ENCODE measurements around the gene C19orf44.

Gene C19orf44

DNA sequence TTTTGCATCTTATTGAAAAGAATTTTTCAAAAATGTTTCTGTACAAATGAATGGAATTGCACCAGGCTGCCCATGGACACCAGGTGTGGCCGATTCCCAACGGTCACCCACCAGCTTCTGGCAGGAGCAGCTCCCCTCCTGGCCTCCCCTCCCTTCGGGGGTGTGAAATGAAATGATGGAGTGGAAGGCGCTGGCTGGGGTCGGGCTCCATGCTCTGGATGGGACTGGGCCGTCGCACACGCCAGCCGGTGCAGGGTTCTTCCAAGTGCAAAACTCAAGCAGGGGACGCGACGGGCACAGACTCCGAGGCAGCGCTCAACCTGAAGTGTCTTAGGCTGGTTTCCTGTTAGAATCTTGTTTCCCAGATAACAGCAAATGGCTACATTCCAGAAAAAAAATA, 21.9 kb downstream of the C19orf44 start:
- DNase-seq (ENCODE audit: low spot score), result no peak

DNA sequence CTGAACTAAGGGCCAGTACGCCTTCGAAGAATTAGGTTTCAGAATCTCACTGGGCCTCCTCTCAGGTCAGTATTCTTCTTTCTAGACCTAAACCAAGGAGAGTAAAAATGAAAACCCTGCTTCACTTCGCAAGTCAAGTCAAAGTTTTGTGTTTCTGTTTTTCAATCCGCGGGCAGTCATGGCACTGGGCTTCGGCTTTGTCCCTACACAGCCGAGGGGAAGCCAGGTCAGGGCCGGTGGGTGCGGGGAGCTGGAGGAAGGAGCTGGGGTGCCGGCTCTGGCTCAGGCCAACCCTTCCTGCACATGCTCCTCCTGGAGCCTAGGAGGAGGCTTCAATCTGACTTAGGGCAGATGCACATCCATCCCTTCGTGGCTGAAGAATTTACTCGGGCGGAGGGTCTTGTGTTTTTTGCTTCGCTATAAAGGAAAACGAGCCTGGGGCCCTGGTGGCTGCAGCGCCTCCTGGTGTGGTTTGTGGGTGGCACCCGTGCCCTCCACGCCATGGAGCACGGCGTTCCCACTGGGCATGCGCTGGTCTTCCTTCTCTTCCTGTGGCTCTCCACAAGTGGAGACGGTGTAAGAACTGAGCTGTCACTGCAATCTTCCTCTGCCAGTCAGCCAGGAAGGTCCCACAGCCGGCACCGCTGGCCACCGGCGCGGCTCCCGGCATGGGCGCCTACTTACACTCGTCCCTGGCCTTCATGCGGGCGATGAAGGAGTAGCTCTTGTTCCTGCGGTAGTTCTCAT, 22.5 kb downstream of the C19orf44 start:
- DNase-seq (ENCODE audit: low spot score), result no peak

DNA sequence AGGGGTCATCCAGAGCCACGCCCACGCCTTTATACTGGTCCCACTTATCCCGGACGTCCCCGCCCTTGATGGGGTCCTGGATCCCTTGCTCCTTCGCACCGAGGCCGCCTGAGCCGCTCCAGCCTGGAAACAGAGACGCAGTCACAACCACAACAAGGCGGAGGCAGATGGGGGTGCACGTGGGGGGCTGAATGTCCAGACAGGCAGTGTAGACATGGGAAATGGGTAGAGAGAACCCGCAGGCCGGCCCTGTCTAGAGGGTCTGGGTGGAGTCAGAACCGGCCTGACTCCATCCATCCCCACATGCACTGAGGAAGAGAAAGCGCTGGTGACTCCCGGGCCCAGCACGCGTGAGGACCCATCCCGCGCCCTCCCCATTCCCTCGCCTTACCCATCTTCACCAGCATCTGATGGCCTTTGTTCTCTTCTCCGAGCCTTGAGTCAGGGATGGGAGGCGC, 23.1 kb downstream of the C19orf44 start:
- no peak for DNase-seq (ENCODE audit: low spot score)

DNA sequence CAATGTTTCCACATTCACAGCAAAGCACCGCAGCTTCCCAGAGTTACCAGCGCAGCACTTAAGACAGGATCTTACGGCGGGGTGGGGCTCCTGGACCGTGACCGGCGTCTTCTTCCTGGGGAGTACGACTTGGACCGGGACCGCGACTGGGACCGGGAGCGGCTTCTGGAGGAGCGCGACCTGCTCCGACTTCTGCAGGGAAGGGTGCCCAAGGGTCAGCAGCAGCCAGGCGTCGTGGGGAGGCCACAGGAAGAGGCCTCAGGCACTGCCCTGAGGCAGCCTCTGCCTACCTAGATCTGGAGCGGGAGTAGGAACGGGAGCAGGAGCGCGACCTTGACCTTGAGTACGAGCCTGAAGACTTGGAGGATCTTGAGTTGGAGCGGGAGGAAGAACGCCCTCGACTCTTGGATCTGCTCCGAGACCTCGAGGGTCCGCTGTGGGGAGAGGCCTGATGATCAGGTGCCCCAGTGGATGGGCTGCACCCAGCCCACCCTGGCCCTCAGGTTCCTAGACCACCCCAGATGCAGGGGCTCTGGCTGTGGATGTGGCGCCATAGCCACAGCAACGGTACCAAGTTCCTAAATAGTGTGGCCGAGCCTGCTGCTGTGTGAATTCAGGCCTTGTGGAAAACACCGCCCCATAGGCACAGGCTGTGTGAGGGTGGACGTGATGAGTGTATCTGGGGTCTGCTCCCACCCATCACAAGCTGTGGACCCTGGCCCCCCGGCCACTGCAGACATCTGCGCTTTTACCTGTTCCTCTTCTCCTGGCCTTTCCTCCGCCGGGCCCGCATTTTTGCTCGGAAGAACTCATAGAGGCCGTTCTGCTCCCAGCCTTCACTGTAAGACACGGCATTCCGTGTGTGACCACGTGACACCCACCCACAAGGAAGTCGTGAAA, 24.1 kb downstream of the C19orf44 start:
- no peak for DNase-seq (ENCODE audit: low spot score)

DNA sequence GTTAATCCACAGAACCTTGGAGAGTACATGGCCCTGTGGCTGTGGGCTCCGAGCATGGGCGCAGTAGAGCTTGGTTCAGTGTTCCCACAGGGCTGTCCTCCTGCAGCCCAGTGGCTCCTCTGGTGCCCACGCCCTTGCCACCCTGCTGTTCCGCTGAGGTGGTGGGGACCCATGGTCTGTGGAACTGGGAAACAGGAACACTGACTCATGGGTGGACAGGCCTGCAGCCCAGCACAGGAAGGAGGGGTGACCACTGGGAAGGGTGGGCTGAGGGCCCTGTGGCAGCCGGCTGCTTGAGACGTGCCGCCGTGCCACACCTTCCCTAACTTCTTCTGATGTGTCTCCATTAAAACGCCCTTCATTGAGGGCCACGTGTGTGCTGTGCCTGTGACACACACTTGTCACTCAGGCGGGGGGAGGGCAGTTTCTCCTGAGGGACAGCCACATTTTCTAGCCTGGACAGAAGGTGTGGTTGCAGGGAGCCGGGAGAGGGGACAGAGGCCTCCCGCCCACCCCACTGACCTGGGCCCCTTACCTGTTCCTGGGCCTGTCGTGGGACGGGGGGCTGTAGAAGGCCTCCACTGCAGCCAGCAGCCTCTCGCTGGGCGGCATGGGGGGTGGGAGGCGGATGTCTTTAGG, 24.9 kb downstream of the C19orf44 start:
- DNase-seq (ENCODE audit: low spot score), result no peak

DNA sequence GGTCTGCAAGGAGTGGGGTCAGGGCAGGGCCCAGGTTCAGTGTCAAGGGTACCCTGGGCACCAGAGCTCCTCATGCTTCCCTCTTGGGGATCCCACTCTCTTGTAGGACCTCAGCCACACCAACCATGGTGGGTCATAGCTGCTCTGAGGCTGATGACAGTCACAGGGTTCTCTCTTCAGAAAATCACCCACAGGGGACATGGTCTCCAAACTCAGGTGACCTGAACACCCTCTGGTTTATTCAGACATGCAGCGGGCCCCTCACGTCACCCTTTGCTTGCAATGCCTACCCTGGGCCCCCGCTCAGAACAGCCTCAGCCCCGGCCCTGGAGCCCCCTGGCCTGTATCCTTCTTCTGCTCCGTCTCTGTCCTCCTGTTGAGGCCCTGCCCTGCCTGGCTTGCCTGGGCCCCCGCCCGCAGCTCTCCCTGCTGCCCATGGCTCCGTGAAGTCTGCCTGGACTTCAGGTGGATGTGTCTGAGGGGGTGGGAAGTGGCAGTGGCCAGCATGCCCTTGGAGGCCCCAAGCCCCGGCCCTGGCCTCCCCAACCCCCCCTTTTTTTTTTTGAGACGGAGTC, 25.6 kb downstream of the C19orf44 start:
- no peak for DNase-seq (ENCODE audit: low spot score)

DNA sequence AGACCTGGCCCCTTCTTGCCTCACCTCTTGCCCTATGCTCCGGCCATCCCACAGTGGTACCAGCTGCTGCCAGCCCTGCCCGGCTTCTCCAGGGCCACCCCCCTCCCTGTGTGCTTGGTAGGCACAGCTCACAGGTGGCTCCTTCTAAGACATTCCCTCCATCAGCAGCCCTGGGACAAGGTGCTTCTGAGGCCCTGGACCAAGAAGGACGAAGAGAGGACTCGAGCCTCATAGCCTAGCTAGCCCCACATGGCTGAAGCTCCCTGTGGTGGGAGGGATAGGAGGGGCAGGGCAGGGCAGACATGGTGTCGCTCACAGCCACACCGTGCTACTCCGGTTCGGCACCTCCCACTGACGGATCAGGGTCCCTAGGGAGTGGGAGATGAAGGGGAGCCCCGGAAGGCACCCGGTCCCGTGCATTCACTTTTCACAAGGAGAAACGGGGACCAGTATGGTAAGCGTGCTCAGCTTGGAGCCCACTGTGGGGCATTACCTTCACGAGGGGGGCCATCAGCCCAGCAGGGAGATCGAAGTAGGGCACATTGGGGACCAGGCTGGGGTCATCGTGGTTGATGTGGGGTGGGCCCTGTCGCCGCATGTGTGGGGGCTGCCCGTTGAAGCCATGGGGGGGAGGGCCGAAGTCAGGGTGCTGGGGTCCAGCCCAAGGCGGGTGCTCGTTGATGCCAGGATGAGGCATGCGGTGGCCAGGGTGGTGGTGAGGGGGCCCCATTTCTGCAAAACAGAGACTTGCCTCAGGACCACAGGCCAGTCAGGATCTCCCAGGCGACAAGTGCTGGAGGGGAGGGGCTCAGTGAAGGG, 26.6 kb downstream of the C19orf44 start:
- DNase-seq (ENCODE audit: low spot score), result no peak

DNA sequence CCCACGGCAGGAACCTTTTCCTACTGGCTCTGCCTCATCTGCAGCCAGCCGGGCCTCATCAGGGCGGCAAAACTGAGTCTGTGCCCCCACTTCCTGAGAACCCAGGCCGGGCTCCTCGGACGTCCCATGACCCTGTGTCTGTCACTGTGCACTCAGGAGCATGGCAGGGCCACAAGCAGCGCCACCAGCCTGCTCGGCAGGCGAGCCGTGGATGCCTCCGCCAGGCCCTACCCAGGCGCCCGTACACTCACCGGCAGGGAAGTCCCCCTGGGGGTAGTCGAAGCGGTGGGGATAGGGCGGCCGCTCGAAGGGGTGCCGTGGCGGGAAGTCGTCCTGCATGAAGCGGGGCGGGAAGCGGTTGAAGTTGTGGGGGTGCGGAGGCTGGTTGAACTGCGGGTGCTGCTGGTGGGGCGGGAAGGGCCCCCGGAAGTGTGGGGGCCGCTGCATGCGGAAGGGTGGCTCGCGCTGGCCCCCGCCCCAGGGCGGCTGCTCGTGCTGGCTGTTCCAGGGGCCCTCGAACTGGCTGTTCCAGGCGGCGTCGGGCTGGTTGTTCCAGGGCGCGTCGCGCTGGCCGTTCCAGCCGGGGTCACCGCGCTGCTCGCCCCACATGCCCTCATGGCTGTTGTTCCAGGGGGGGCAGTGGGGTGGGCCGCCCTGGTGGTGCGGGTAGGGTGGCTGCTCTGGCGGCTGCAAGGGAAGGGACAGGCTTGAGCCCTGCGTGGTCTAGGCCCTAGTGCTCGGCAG, 29.0 kb downstream of the C19orf44 start:
- no peak for DNase-seq (ENCODE audit: low spot score)

DNA sequence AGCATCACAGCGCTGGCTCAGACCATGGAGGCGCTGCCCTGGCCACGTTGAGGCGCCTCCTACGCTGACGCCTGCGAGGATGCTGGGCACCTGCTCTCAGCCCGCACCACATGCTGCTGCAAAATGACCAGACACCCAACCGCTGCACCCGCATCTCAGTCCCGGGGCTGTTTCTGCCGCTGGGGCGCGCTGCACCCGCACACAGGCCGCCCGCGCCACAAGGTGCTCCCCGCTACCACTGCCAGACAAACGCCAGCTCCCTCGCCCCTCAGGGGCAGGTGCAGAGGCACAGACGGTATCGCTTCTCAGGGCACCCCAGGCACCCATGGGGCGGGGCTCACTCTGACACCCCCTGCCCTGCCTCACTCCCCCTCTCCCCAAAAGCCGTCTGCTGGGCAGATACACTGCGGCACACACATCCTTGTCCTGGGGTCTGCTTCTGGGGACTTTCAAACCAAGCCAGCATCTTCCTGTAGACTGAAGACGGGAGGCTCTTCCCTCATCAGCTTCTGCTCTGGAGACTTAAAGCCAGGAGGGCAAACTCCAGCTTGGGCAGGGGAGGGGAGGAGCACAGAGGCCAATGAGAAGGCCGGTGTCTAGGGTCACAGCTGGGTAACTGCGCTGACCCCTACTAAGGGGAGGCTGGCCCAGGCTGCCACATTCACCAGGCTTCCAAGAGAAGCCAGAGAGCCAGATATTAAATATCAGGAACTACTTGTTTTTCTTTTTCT, 29.7 kb downstream of the C19orf44 start:
- DNase-seq (ENCODE audit: low spot score), result no peak

DNA sequence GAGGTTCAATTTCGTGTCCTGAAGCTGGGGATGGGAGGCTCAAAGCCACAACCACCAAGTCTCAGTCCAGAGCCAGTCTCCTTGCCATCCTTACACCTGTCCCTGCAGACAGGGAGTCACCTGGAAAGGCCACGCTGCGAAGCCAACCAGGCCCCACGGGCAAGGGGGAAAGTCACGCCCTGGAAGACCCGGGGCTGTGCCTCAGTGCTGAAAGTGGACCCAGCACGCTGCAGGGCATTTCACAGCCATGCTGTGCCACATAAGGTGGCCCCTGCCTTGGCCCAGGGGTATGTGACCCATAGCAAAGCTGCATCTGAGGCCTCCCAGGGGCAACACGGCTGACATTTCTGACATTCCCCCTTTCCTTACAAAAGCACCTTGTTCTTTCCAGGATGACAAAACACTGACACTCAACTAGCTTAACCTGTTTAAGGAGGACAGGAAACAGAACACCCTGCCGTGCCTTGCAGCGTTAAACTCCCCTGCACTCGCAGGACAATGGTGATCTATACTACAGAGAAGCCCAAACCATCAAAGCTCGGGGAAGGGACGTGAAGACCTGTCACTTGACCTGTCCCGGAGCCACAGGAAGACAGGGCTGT, 31.2 kb downstream of the C19orf44 start:
- no peak for DNase-seq (ENCODE audit: low spot score)

DNA sequence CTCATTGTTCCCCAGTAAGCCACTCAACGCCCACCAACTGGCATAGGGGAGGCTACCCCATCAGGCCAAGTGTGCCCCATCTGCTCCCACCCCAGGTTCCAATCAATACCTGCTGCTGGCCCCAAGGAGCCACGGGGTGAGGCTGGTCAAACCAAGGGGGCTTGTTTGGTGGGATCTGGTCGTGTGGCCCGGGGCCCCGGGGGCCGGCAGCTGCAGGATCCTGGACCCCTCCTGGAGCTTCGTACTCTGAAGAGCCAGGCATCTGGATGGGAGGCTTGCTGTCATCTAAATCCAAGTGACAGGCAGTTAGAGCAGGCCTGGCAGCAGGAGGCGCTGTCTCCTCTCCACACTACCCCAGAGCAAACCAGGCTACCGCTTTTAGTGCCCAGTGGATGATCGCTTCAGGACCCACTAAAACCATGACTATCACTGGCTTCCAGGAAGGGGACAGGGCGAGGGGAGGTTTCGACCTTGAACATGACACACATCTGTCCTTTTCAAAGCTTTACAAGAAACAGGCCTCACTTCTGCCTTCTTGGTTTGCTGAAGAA, 31.9 kb downstream of the C19orf44 start:
- no peak for DNase-seq (ENCODE audit: low spot score)

DNA sequence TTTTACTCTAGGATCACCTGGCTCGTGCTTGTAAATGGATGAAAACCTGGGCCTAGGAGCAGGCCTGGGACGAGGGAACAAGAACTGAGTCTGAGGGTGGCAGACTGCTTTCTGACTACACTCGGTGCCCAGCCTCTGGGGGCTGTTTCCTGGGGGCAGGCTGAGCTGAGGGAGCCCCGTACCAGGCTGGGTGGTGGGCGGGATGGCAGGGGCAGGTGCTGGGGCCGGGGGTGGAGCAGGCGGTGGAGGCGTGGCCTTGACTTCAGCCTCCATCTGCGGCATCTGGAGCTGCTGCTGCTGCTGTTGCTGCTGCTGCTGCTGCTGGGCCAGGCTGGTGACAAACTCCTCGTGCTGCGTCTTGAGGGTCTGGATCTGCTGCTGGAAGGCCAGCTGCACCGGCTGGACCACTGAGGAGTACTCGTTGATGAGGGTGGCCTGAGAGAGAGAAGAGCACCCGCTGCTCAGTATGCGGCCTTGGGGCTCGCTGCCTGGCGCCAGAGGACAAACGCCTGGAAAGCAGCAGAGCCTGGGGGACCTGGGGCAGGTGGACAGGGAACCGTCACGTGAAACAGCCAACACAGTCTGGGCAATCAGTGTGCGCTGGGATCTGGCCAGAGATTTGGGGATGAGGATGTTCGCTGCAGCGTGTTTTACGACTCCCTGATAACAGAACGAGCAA, 33.4 kb downstream of the C19orf44 start:
- DNase-seq (ENCODE audit: low spot score), result no peak

DNA sequence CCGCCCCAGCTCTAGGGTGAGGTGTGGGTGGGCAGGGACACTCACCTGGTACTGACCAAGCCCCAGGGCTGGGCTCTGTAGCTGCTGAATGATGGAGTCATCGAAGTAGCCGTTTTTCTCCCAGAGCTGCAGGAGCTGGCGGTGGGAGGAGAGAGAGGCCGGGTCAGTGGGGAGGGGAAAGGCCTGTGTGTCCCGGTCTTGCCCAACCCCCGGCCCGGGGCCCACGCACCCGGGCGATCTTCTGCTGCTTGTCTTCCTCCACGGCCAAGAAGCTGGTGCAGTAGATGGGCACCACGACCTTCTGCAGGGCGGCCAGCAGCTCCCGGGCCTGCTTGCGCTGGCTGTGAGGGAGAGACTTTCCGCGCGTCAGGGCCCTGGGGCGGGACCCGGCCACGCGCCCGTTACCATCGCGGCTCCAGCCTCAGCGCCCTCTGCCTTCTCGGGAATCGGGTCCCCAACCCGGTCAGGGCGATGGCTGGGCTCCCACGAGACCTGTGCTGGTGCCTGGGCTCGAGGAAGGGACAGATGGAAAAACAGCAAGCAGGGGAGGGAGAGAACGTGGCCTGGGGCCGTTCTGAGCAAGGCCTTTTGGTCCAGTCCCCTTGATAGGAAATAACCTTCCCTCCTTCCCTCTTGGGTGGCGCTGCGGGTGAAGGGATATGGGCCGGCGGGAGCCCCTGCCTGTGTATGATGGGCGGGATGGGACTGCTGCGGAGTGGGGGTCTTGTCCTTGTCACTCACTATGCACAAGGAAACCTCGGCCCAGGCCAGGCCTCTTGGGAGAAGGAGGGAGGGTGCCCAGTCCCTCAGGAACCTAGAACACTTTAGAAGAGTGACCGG, 34.6 kb downstream of the C19orf44 start:
- DNase-seq (ENCODE audit: low spot score), result no peak

DNA sequence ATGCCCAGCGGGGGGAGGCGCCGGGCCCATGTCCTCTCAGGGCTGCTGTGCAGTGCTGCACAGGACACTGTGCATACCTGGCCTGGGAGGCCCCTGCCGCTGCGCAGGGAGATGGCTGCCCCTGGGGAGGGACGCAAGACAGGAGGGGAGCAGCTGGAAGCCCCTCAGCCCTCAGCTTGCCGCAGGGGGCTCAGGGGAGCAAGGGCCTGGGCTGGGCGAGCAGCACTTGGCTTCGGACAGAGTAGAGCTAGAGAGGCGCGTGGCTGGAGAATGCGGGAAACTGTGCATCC, 35.1 kb downstream of the C19orf44 start:
- DNase-seq (ENCODE audit: low spot score), result no peak

DNA sequence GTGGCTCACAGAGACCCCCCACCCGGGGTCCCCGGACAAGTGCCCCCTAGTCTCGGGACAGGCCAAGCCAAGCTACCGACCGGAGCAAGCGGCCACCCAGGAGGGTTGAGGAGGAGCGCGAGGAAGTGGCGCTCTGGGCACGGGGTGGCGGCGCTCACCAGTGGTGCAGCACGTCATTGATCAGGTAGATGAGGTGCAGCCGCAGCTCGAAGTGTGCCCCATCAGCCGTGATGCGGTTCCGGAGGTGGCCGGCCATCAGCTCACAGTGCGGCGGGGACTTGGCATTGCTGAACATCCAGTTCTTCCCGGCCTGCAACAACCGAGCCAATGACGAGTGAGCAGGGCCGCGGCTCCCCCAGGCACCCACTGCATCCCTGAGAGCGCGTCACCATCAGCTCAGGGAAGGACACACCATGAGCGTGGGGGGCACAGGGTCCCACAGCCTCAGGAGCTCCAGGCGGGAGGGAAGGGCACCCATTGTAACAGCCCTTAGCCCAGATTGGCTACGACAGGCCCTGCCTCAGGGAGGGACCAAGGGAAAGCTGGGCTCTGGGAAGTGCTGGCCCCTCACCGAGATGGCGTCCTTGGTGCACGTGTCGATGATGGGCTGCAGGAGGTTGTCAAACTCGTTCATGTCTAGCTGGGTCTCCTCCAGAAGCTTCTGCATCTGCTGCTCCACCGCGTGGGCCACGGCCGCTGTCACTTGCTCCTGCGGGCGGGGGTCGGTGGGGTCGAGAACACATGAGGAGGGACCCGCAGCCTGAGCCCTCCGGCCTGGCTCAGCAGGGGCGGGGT, 36.4 kb downstream of the C19orf44 start:
- DNase-seq (ENCODE audit: low spot score), result no peak

DNA sequence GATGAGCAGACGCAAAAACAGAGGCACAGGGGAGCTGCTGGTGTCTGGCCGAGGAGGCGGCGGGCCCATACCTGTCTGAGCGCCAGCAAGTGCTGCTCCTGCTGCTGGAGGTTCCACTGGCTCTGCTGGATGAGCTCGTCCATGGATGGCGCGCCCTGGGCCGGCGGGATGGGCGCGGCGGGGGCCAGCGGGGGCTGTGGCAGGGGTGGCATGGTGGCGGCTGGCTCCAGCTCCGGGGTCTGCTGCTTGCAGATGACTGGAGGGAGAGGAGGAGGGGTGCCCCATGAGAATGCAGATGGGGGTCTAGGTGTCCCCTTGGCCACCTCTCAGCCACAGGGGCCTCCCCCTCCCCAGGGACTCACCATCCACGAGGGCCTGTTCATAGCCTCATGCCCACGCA, 39.2 kb downstream of the C19orf44 start:
- no peak for DNase-seq (ENCODE audit: low spot score)

DNA sequence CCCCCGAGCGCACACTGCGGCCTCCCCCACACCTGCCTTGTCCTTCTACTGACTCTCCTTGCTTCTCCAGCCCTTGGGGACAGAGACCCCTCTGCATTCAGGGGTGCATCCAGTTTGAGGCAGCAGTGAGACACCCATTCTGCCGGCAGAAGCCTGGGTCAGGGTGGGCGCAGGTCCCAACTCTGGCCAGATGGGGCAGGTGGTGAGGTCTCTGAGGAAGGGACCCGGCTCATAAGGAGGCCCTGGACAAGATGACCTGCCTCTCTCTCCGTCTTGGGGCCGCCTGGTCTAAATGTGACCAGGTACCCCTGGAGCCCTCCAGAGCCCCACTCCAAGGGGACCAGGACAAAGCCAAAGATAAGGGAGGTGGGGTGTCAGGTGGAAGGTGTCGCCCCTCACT, 39.9 kb downstream of the C19orf44 start:
- DNase-seq (ENCODE audit: low spot score), result no peak
